ENCODE results near the gene ZSWIM6. TPM values are rescaled to one million over a fixed set of nuclear protein-coding genes. Genes with fewer than 3 reads are reported as not detected.
A peak's percentile ranks its signal among the peaks of the same experiment; 100 is the strongest.

The ZSWIM6 gene
- polyA plus RNA-seq, 1 of the 3 experiments (the other 2 are of a cell fraction) = 7.4 TPM

- no peak overlapping the region for H3K4me2 ChIP-seq
- H3K79me2 ChIP-seq (ENCODE audit: insufficient read depth) = peaks cover 61% of the 10 kb centered on the region
- H3K9ac ChIP-seq = no peak overlapping the region
- H3F3A ChIP-seq (replicated peaks; ENCODE audit: insufficient read depth) = peaks cover 7% of the 10 kb centered on the region
- peaks cover 7 to 17% of the 10 kb centered on the region in 2 experiments; a peak in 3 of 4 replicates for H3K4me1 ChIP-seq (ENCODE audit: control insufficient read depth in 1 of 2, insufficient read depth in 2 of 2, low read depth in 1 of 2, low read length in 1 of 2)
- no peak overlapping the region for H3K4me3 ChIP-seq (ENCODE audit: low read depth in 2 of 2, low read length in 1 of 2)
- H3K9me3 ChIP-seq = no peaks in the 10 kb centered on the region
- CTCF ChIA-PET = no interaction called here
- H4K20me1 ChIP-seq (ENCODE audit: insufficient read depth) = peaks cover 35% of the 10 kb centered on the region
- TF ChIP-seq RCOR1 (IDR thresholded peaks at IDR 0.05; ENCODE audit: low read length) (no peak), GATA2 (CRISPR knock-in tag; IDR thresholded peaks at IDR 0.05) (peak; percentile 56)
- DNase-seq = no peak
- POLR2A ChIA-PET = no interaction called here
- H3K27ac ChIP-seq (ENCODE audit: low read depth in 2 of 2, low read length in 1 of 2) = no peak overlapping the region
- H3K27me3 ChIP-seq (ENCODE audit: insufficient read depth) = no peaks in the 10 kb centered on the region
- WGBS (ENCODE audit: low lambda C conversion rate) = 84% methylated on average over 7 of the region's 7 CpGs
- H2AFZ ChIP-seq (ENCODE audit: low read depth) = no peak overlapping the region
- no peaks in the 10 kb centered on the region for H3K9me2 ChIP-seq
- H3K36me3 ChIP-seq (replicated peaks in 1 of 2; ENCODE audit: control insufficient read depth in 1 of 2, insufficient read depth in 2 of 2, low read length in 1 of 2) = peaks cover 13 to 25% of the 10 kb centered on the region in 2 experiments
Observed at GRCh38 chr5:61472172-61472958, 140.3 kb downstream of the ZSWIM6 start.

GRCh38 chr5:61474746-61475145 is 142.7 kb downstream of the ZSWIM6 start:
- ChIA-PET POLR2A (no interaction called here), CTCF (interaction anchor here (0.6 kb wide), 1 partner anchor 461 kb away, joined by 3 read pairs; no protein-coding TSS in a partner anchor)
- no peaks in the 10 kb centered on the region for H3F3A ChIP-seq (replicated peaks; ENCODE audit: insufficient read depth)
- no peaks in the 10 kb centered on the region for H3K9me3 ChIP-seq
- WGBS (ENCODE audit: low lambda C conversion rate) = 92% methylated on average over 4 of the region's 4 CpGs
- H3K4me3 ChIP-seq (ENCODE audit: low read depth in 2 of 2, low read length in 1 of 2) = no peak overlapping the region
- peaks cover 50% of the 10 kb centered on the region for H3K79me2 ChIP-seq (ENCODE audit: insufficient read depth)
- no peak overlapping the region for H3K27ac ChIP-seq (ENCODE audit: low read depth in 2 of 2, low read length in 1 of 2)
- no peaks in the 10 kb centered on the region for H3K27me3 ChIP-seq (ENCODE audit: insufficient read depth)
- peaks cover 12% of the 10 kb centered on the region for H4K20me1 ChIP-seq (ENCODE audit: insufficient read depth)
- H3K9ac ChIP-seq = no peak overlapping the region
- H3K9me2 ChIP-seq = no peaks in the 10 kb centered on the region
- DNase-seq = no peak
- peaks cover 0 to 5% of the 10 kb centered on the region in 2 experiments; a peak in 2 of 4 replicates for H3K4me1 ChIP-seq (ENCODE audit: control insufficient read depth in 1 of 2, insufficient read depth in 2 of 2, low read depth in 1 of 2, low read length in 1 of 2)
- peaks cover 13 to 25% of the 10 kb centered on the region in 2 experiments for H3K36me3 ChIP-seq (replicated peaks in 1 of 2; ENCODE audit: control insufficient read depth in 1 of 2, insufficient read depth in 2 of 2, low read length in 1 of 2)
- no peak for TF ChIP-seq SIN3A (IDR thresholded peaks at IDR 0.05; ENCODE audit: borderline replicate concordance, low read depth, low read length)
- TF ChIP-seq RCOR1 (IDR thresholded peaks at IDR 0.05; ENCODE audit: low read length) = no peak
- TF ChIP-seq GATA2 (CRISPR knock-in tag; IDR thresholded peaks at IDR 0.05) = no peak
- TF ChIP-seq CTCF (IDR thresholded peaks at IDR 0.05) = no peak
- no peak for TF ChIP-seq SMC3 (IDR thresholded peaks at IDR 0.05; ENCODE audit: low read depth, low read length)
- no peak for TF ChIP-seq FOSL2 (IDR thresholded peaks at IDR 0.05; ENCODE audit: borderline replicate concordance, low read depth)
- TF ChIP-seq MXI1 (IDR thresholded peaks at IDR 0.05; ENCODE audit: low read depth, low read length) = no peak
- TF ChIP-seq TAF1 (IDR thresholded peaks at IDR 0.05; ENCODE audit: borderline replicate concordance, low read depth, low read length) = no peak
- TF ChIP-seq EP300 (IDR thresholded peaks at IDR 0.05; ENCODE audit: borderline replicate concordance in 1 of 2, low read depth in 1 of 2, low read length in 1 of 2) = no peak
- TF ChIP-seq IRF3 (IDR thresholded peaks at IDR 0.05; ENCODE audit: low read depth, low read length) = no peak
- TF ChIP-seq POLR2AphosphoS5 (IDR thresholded peaks at IDR 0.05; ENCODE audit: low read depth, low read length) = no peak
- TF ChIP-seq REST (IDR thresholded peaks at IDR 0.05; ENCODE audit: low read depth, low read length) = no peak
- TF ChIP-seq TEAD4 (IDR thresholded peaks at IDR 0.05; ENCODE audit: borderline replicate concordance, insufficient read depth) = no peak
- TF ChIP-seq YY1 (IDR thresholded peaks at IDR 0.05; ENCODE audit: low read depth) = no peak
- no peak for TF ChIP-seq FOXM1 (IDR thresholded peaks at IDR 0.05; ENCODE audit: low read depth)
- TF ChIP-seq CHD2 (IDR thresholded peaks at IDR 0.05; ENCODE audit: low read length, partially characterized antibody) = no peak
- TF ChIP-seq USF2 (IDR thresholded peaks at IDR 0.05; ENCODE audit: borderline replicate concordance, low read depth, low read length) = no peak
- TF ChIP-seq RFX5 (IDR thresholded peaks at IDR 0.05; ENCODE audit: low read length) = no peak
- TF ChIP-seq ELF1 (IDR thresholded peaks at IDR 0.05) = no peak
- H2AFZ ChIP-seq (ENCODE audit: low read depth) = no peak overlapping the region
- no peak overlapping the region for H3K4me2 ChIP-seq

All from SK-N-SH (cell line).